Activated CD4-positive, alpha-beta T cell treated with anti-CD3 and anti-CD28 coated beads for 36 hours (primary cell): ENCODE data around the gene FGD6. TPM values are rescaled to one million over a fixed set of nuclear protein-coding genes. Genes with fewer than 3 reads are reported as not detected.
"Not testable (repeated sequence)": the region's sequence is repeated elsewhere in the genome, so short reads cannot be mapped to it uniquely, and the experiment has no call there.

ENCODE experiments used
- ATAC-seq: fragments of 200-7000 bp; cut with Tn5 transposase; one replicate; pipeline ENCODE4 v1.10.0; 2021; ENCODE audit warnings: mild to moderate bottlenecking, moderate library complexity
- CTCF ChIA-PET: fragments of 350-600 bp; sonication (Branson Sonifier 250); formaldehyde crosslinking; loops from one replicate; lab custom pipeline; 2021; ENCODE audit warnings: antibody characterized with exemption; lab: Charles Lee
- POLR2A ChIA-PET: fragments of 350-600 bp; sonication (Branson Sonifier 250); formaldehyde crosslinking; loops from one replicate; lab custom pipeline; 2021; ENCODE audit warnings: antibody characterized with exemption, inconsistent platforms; lab: Charles Lee
- DNase-seq: peaks from one replicate; pipeline ENCODE4 v3.0.0-alpha.2; 2020
- H3K27ac Mint-ChIP-seq: one replicate; pipeline ENCODE4 v1.8.0; 2021; ENCODE audit warnings: mixed read lengths
- H3K27me3 Mint-ChIP-seq: one replicate; pipeline ENCODE4 v1.8.0; 2021; ENCODE audit warnings: mixed read lengths
- H3K36me3 Mint-ChIP-seq: one replicate; pipeline ENCODE4 v1.8.0; 2021; ENCODE audit warnings: low read depth, mixed read lengths
- H3K4me1 Mint-ChIP-seq: one replicate; pipeline ENCODE4 v1.8.0; 2021; ENCODE audit warnings: mixed read lengths
- H3K4me3 Mint-ChIP-seq: one replicate; pipeline ENCODE4 v1.8.0; 2021; ENCODE audit warnings: mild to moderate bottlenecking, moderate library complexity, mixed read lengths
- H3K9me3 Mint-ChIP-seq: one replicate; pipeline ENCODE4 v1.8.0; 2021; ENCODE audit warnings: low read depth, mixed read lengths
- intact Hi-C, 2 experiments: fragments of 100-400 bp; cut with DNase I in 1 of 2; cut with micrococcal nuclease in 1 of 2; formaldehyde crosslinking; loops; one replicate each; pipeline versions ENCODE4 v1.14.2 to v1.15.1; 2022 to 2024; cut with DNase I, micrococcal nuclease
- total RNA-seq, 2 experiments: library from RNA; stranded (reverse); gene quantifications; one replicate each; pipeline ENCODE4 v1.2.3, GENCODE V29; 2021

The FGD6 gene
- total RNA-seq, 2 experiments from 2014 or later = 1.1 to 1.3 TPM

DNA sequence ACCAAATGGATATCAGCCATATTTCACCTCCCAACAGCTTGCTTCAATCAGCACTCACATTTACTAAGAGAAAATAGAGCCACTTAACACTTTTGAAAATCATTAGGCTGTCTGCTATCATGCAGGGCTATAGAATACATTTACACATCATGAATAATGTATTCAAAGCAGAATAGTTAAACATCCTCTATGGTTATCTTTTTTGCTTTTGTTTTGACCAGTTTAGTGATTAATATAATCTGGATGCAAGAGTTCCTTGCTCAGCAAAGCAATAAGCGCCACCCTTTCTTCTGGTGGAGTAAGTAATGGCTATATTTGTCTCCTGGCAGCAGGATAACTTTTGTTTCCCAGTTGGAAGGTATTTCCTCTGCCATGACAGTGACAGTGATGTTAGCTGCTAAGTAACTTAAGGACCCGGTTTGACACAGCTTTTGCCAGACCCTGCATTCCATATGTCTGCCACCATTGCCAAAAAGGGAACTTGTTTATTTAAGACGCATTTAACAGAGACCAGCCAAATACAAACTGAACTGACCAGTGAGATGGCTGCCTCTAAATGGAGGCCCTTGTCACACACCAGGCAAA, 73.6 kb downstream of the FGD6 start:
- no peak for ATAC-seq
- Mint-ChIP-seq H3K27me3 (no peaks in the 10 kb centered on the region), H3K4me3 (no peak overlapping the region), H3K27ac (no peak overlapping the region), H3K4me1 (no peaks in the 10 kb centered on the region), H3K9me3 (no peaks in the 10 kb centered on the region), H3K36me3 (no peaks in the 10 kb centered on the region)
- DNase-seq = no peak
- ChIA-PET POLR2A (no interaction called here), CTCF (interaction anchor here (1.2 kb wide), 1 partner anchor 10 kb away, joined by 3 read pairs; no protein-coding TSS in a partner anchor)
- intact Hi-C loops = no loop called here

DNA sequence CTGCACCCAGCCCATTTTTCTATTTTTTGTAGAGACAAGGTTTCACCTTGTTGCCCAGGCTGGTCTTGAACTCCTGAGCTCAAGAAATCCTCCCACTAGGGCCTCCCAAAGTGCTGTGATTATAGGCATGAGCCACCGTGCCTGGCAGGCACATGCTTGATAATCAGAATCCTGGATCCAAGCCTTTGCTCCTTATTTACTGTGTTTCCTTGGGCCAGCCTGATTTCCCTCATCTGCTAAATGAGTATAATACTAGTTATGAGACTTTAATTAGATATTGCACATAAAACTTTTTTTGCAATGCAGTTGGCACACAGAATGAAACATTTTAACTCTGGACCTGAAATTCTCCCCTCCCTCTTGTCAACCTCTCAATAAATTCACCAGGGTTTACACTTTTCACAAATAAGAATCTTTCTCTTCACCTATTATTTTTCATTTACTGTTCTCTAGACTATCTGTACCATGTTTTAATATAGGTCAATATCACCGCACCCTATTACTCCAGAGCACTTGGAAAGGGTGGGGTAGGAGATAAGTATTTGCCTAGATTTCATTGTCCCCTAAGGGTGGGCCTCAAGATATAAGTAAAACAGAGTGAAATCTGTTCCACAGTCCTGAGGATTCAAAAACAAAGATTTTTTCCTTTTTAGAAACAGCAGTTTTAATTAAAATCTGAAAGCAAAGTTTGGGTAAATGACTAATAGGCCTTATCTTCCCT, 74.7 kb downstream of the FGD6 start:
- H3K4me3 Mint-ChIP-seq = no peak overlapping the region
- ATAC-seq (no peak), DNase-seq (no peak)
- H3K27ac Mint-ChIP-seq = no peak overlapping the region
- intact Hi-C loops = no loop called here
- no peaks in the 10 kb centered on the region for H3K36me3 Mint-ChIP-seq
- H3K9me3 Mint-ChIP-seq = no peaks in the 10 kb centered on the region
- POLR2A ChIA-PET = no interaction called here
- no peaks in the 10 kb centered on the region for H3K4me1 Mint-ChIP-seq
- H3K27me3 Mint-ChIP-seq = no peaks in the 10 kb centered on the region
- CTCF ChIA-PET = no interaction called here

DNA sequence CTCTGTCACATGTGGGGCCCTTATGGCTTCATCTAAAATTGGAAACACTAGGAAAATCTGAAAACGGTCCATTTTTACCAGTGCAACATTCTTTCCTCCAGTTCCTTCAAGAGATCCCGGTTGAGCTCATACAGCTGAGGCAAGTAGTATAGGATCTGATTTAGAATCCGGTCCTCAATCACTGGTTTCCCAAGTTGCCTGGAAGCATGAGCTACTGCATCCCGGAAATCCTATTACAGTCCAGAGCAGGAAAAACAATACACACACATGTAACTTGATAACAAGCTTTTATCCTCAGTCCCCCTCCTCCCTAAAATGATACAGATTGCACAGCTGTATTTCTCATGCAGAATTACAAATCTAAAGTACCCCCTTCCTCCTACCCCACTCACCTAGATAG, 76.0 kb downstream of the FGD6 start:
- H3K36me3 Mint-ChIP-seq = no peaks in the 10 kb centered on the region
- DNase-seq (no peak), ATAC-seq (no peak)
- no peak overlapping the region for H3K27ac Mint-ChIP-seq
- no peaks in the 10 kb centered on the region for H3K4me1 Mint-ChIP-seq
- H3K27me3 Mint-ChIP-seq = no peaks in the 10 kb centered on the region
- H3K9me3 Mint-ChIP-seq = no peaks in the 10 kb centered on the region
- ChIA-PET CTCF (no interaction called here), POLR2A (no interaction called here)
- intact Hi-C loops = no loop called here
- H3K4me3 Mint-ChIP-seq = no peak overlapping the region

DNA sequence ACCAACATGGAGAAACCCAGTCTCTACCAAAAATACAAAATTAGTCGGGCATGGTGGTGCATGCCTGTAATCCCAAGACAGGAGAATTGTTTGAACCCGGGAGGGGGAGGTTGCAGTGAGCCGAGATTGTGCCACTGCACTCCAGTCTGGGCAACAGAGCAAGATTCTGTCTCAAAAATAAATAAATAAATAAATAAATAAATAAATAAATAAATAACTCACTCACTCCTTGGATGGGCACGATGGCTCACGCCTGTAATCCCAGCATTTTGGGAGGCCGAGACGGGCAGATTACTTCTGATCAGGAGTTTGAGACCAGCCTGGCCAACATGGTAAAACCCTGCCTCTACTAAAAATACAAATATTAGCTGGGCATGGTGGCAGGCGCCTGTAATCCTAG, 79.2 kb downstream of the FGD6 start:
- H3K27ac Mint-ChIP-seq, H3K36me3 Mint-ChIP-seq, H3K9me3 Mint-ChIP-seq, CTCF ChIA-PET, H3K4me3 Mint-ChIP-seq, intact Hi-C loops, H3K27me3 Mint-ChIP-seq, POLR2A ChIA-PET, DNase-seq, ATAC-seq, H3K4me1 Mint-ChIP-seq: not testable (repeated sequence)

DNA sequence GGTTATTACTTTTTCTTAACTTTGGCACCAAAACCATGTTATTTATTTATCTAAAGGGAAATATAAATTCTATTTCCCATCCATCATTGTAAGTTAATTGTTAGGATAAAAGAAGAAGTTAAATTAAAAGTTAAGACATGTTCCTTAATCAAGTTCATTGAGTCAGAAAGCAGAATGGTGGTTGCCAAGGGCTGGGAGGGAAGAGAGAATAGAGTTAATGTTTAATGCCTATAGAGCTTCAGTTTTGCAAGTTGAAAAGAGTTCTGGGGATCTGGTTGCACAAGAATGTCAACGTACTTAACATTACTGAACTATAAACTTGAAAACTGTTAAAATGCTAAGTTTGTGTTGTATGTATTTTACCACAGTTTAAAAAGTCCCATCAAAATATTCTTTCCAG, 80.7 kb downstream of the FGD6 start:
- H3K4me3 Mint-ChIP-seq = no peak overlapping the region
- H3K9me3 Mint-ChIP-seq = no peaks in the 10 kb centered on the region
- no peak for DNase-seq
- ChIA-PET CTCF (interaction anchor here (0.6 to 1.0 kb wide), 2 partner anchors 19 to 26 kb away, joined by 3 read pairs; no protein-coding TSS in a partner anchor), POLR2A (interaction anchor here (0.6 kb wide), 1 partner anchor 37 kb away, joined by 3 read pairs; no protein-coding TSS in a partner anchor)
- H3K4me1 Mint-ChIP-seq = no peaks in the 10 kb centered on the region
- H3K27ac Mint-ChIP-seq = no peak overlapping the region
- H3K36me3 Mint-ChIP-seq = no peaks in the 10 kb centered on the region
- intact Hi-C loops = no loop called here
- no peak for ATAC-seq
- H3K27me3 Mint-ChIP-seq = no peaks in the 10 kb centered on the region

DNA sequence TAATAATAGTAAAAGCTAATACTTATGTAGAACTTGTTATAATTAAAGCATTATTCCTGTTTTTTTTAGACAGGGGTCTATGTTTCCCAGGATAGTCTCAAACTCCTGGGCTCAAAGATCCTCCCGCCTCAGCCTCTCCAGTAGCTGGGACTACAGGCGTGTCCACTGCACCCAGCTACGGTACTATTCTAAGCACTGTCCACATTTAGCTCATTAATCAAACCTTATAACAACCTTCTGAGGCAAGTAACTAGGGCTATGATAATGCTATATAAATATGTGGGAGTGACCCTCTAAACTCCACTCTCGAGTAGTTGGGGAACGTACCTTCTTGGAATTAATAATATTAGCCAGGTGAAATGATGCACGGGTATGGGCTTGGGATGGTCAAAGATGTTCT, 83.2 kb downstream of the FGD6 start:
- Mint-ChIP-seq H3K9me3 (no peaks in the 10 kb centered on the region), H3K27ac (no peak overlapping the region), H3K4me3 (no peak overlapping the region), H3K27me3 (no peaks in the 10 kb centered on the region), H3K36me3 (no peaks in the 10 kb centered on the region), H3K4me1 (no peaks in the 10 kb centered on the region)
- POLR2A ChIA-PET = no interaction called here
- no peak for DNase-seq
- ATAC-seq = no peak
- intact Hi-C loops = no loop called here
- CTCF ChIA-PET = interaction anchor here (1.0 to 1.3 kb wide), 3 partner anchors 10 to 401 kb away, joined by 3 read pairs; no protein-coding TSS in a partner anchor

DNA sequence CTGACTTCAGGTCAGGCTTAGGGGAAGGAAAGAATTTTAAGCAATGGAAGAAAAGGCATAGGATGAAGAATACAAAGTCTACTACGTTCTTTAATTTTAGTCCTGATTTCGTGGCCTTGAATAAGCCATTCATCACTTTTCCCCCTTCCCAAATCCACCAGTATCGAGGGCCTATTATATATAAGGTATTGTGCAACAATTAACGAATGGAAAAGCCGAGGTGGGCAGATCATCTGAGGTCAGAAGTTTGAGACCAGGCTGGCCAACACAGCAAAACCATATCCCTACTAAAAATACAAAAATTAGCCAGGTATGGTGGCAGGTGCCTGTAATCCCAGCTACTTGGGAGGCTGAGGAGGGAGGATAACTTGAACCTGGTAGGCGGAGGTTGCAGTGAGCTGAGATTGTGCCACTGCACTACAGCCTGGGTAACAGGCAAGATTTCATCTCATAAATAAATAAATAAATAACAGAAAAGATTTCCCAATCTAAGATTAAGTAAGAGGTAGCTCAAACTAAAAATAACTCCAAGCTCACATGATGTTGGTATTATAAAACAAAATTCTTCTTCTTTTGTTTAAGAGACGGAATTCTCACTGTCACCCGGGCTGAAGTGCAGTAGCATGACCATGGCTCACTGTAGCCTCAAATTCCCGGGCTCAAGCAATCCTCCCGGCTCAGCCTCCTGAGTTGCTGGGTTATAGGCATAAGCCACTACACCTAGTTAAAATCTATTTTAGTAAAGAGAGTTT, 85.5 kb downstream of the FGD6 start:
- ChIA-PET POLR2A (no interaction called here), CTCF (interaction anchor here (0.6 to 2.5 kb wide), 3 partner anchors 61 to 404 kb away, joined by 3 to 7 read pairs (median 3); no protein-coding TSS in a partner anchor)
- H3K4me1 Mint-ChIP-seq = no peaks in the 10 kb centered on the region
- H3K27ac Mint-ChIP-seq = no peak overlapping the region
- no peaks in the 10 kb centered on the region for H3K36me3 Mint-ChIP-seq
- DNase-seq (no peak), ATAC-seq (no peak)
- H3K9me3 Mint-ChIP-seq = no peaks in the 10 kb centered on the region
- intact Hi-C loops = no loop called here
- no peaks in the 10 kb centered on the region for H3K27me3 Mint-ChIP-seq
- H3K4me3 Mint-ChIP-seq = no peak overlapping the region

DNA sequence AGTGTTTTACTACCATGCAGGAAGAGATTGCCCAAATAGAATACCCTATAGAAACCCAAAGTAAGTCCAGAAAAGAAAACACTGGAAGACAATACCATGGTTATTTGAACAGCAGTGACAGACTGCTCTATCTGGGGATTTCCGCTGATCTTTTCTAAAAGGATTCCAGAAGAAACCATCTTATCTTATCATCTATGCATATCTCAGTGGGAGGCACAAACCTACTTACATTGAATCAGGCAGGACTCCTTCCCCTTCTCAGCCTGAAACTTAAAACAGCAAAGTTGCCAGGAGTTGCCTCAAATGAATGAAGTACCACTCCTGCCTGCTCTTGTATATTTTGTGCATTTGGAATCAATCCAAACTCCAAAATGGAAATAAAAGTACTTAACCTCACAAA, 87.2 kb downstream of the FGD6 start:
- no peak for DNase-seq
- ChIA-PET CTCF (interaction anchor here (0.8 kb wide), 1 partner anchor 697 kb away, joined by 4 read pairs; no protein-coding TSS in a partner anchor), POLR2A (interaction anchor here (0.7 kb wide), 1 partner anchor 1158 kb away, joined by 6 read pairs; no protein-coding TSS in a partner anchor)
- no peak for ATAC-seq
- Mint-ChIP-seq H3K27ac (no peak overlapping the region), H3K27me3 (no peaks in the 10 kb centered on the region), H3K36me3 (no peaks in the 10 kb centered on the region), H3K9me3 (no peaks in the 10 kb centered on the region), H3K4me1 (no peaks in the 10 kb centered on the region), H3K4me3 (no peak overlapping the region)
- intact Hi-C loops = no loop called here

DNA sequence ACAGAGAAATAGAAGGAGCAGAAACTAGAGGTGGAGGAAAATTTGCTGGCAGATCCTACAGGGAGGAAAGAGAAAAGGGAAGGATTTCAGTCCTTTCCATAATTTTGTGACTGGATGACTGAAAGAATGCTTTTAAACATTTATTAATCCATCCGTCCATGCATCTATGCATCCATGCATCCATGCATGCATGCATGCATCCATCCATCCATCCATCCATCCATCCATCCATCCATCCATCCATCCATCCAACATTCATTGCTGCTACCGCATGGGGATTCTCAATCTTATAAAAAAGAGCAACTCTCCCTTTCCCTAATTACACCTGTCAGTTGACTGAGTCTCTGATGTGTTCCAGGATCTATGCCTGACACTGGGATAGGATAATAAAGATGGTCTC, 88.2 kb downstream of the FGD6 start:
- ATAC-seq = no peak
- intact Hi-C loops = no loop called here
- Mint-ChIP-seq H3K27me3 (no peaks in the 10 kb centered on the region), H3K36me3 (no peaks in the 10 kb centered on the region), H3K4me3 (no peak overlapping the region), H3K27ac (no peak overlapping the region), H3K9me3 (no peaks in the 10 kb centered on the region), H3K4me1 (no peaks in the 10 kb centered on the region)
- POLR2A ChIA-PET = interaction anchor here (0.7 kb wide), 1 partner anchor 1159 kb away, joined by 6 read pairs; no protein-coding TSS in a partner anchor
- CTCF ChIA-PET = no interaction called here
- DNase-seq = no peak

DNA sequence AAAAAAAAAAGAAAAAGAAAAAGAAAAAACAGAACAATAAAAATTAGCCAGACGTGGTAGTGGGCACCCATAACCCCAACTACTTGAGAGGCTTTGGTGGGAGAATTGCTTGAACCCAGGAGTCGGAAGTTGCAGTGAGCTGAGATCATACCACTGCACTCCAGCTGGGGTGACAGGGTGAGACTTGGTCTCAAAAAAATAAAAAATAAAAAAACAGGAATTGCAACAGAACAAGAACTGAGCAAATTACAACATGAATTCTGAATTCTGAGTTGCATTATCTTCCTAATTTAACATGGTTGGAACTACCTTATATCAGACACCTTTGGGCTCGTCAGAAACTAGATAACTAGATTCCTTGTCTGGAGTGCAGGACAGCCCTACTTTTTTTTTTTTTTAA, 90.5 kb downstream of the FGD6 start:
- H3K27ac Mint-ChIP-seq = no peak overlapping the region
- H3K4me3 Mint-ChIP-seq = no peak overlapping the region
- intact Hi-C loops = no loop called here
- no peaks in the 10 kb centered on the region for H3K36me3 Mint-ChIP-seq
- no peaks in the 10 kb centered on the region for H3K4me1 Mint-ChIP-seq
- no peak for ATAC-seq
- POLR2A ChIA-PET = interaction anchor here (0.7 kb wide), 1 partner anchor 280 kb away, joined by 3 read pairs; no protein-coding TSS in a partner anchor
- H3K9me3 Mint-ChIP-seq = no peaks in the 10 kb centered on the region
- DNase-seq = no peak
- H3K27me3 Mint-ChIP-seq = no peaks in the 10 kb centered on the region
- CTCF ChIA-PET = interaction anchor here (0.6 kb wide), 1 partner anchor 792 kb away, joined by 3 read pairs; no protein-coding TSS in a partner anchor

DNA sequence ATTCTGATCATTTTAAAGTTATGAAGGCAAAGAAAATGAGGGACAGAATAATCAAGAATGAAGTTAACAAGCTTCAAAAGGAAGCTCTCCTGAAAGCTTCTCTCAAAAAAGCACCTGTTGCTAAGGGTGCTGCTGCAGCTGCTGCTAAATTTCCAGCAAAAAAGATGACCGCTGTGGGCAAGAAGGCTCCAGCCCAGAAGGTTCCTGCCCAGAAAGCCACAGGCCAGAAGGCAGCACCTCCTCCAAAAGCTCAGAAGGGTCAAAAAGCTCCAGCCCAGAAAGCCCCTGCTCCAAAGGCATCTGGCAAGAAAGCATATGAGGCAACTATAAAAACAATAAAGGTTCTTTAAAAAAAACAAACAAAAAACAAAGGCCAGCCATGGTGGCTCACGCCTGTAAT, 91.2 kb downstream of the FGD6 start:
- intact Hi-C loops = no loop called here
- ChIA-PET CTCF (interaction anchor here (0.6 kb wide), 2 partner anchors 11 to 217 kb away, joined by 3 read pairs; no protein-coding TSS in a partner anchor), POLR2A (interaction anchor here (0.7 kb wide), 1 partner anchor 281 kb away, joined by 3 read pairs; no protein-coding TSS in a partner anchor)
- DNase-seq (no peak), ATAC-seq (no peak)
- H3K4me1 Mint-ChIP-seq = no peaks in the 10 kb centered on the region
- no peak overlapping the region for H3K4me3 Mint-ChIP-seq
- H3K27ac Mint-ChIP-seq = no peak overlapping the region
- no peaks in the 10 kb centered on the region for H3K9me3 Mint-ChIP-seq
- H3K27me3 Mint-ChIP-seq = no peaks in the 10 kb centered on the region
- H3K36me3 Mint-ChIP-seq = no peaks in the 10 kb centered on the region
